GM12872 (cell line): ENCODE data around the gene ZNF292.

Experiments used
- CTCF ChIP-seq: IDR thresholded peaks from 3 replicates; pipeline ENCODE4 v1.5.1; 2011; ENCODE audit warnings: low read depth, mild to moderate bottlenecking, low read length, moderate library complexity; ENCODE audit not compliant: insufficient read depth

ZNF292 gene

GRCh38 chr6:87261534-87261933, 106.2 kb downstream of the ZNF292 start:
- TF ChIP-seq CTCF = no peak

- no peak for TF ChIP-seq CTCF
These were observed 109.1 kb downstream of the ZNF292 start for GRCh38 chr6:87264481-87264880.

GRCh38 chr6:87274660-87275274, 119.4 kb downstream of the ZNF292 start:
- TF ChIP-seq CTCF = no peak

- TF ChIP-seq CTCF = no peak
These were observed 121.3 kb downstream of the ZNF292 start for GRCh38 chr6:87276624-87277023.

DNA sequence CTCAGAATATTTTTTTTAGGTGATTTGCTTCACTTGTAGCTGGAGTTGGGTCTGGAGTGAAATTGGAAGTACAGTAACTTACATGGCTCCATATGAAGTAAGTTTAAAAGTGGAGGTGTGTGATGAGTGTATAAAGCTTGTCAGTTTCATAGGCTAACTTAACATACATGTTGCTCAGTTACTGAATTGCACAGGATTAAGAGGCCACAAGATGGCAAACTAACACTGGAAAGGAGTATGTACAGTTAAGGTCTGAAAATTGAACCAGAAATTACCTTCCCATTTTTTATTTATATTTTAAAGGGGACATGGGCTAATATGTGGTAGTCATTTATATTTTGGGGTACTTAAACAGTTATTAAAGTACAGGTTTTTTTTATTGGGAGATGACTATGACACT, 121.8 kb downstream of the ZNF292 start:
- no peak for TF ChIP-seq CTCF

GRCh38 chr6:87279196-87279595, 123.8 kb downstream of the ZNF292 start:
- TF ChIP-seq CTCF = no peak

DNA sequence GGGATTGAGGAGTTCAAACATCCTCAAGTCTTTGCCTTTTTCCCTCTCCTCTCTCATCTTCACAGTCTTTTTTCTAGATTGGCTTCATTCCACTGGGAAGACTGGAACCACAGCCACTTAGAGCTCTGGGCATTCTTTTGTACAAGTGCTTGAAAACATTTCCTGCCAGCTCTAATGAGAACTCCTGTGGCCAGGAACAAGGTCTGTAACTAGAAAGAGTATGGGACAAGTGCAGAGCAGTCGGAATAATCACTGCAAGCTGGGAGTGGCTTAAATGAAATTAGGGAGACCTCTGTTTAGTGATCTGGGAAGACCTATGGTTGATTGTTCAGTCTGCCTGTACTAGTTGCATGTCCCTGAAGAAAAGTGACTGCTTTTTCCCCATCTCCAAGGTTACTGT, 126.1 kb downstream of the ZNF292 start:
- no peak for TF ChIP-seq CTCF

GRCh38 chr6:87282743-87283142, 127.4 kb downstream of the ZNF292 start:
- no peak for TF ChIP-seq CTCF
